Measurements from ENCODE around the gene SCG2.

The SCG2 gene

DNA sequence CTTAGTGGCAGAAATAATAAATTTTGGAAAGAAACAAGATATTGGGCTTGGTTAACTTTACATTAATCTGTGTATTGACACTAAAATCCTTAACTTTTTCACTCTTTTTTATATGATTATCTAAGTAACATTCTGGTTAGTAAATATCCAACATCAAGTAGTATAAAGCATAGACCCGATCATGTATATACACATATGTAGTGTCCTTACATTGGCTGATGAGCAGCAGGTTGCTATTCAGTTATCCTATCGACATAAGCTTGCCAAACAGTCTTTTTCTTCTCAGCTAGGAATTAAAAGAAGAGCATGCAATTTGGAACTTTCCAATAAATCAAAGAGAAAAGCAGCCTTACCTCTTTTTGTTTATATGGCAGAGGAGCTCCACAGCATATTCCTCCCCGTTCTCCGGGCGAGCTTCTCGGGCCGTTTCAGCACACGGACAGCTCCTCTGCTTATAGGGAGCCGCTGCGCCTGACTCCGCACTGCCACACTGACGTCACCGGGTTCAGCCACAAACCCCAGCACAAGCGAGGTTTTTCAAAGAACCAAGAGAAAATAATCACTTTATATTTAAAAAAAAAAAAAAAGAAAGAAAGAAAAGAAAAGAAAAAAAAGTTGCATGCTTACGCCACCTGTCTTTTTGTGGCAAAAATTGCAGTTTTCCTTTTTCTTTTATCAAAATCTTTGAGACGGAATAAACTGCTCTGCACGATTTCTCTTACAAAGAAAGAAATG lies at the start of gene SCG2:
Gene SCG2 (minus strand): TSS at position 430 of the 735 bp plus-strand sequence. CDS start 3,079 bp downstream, outside the sequence.
- no peak for DNase-seq (ENCODE audit: low spot score)

DNA sequence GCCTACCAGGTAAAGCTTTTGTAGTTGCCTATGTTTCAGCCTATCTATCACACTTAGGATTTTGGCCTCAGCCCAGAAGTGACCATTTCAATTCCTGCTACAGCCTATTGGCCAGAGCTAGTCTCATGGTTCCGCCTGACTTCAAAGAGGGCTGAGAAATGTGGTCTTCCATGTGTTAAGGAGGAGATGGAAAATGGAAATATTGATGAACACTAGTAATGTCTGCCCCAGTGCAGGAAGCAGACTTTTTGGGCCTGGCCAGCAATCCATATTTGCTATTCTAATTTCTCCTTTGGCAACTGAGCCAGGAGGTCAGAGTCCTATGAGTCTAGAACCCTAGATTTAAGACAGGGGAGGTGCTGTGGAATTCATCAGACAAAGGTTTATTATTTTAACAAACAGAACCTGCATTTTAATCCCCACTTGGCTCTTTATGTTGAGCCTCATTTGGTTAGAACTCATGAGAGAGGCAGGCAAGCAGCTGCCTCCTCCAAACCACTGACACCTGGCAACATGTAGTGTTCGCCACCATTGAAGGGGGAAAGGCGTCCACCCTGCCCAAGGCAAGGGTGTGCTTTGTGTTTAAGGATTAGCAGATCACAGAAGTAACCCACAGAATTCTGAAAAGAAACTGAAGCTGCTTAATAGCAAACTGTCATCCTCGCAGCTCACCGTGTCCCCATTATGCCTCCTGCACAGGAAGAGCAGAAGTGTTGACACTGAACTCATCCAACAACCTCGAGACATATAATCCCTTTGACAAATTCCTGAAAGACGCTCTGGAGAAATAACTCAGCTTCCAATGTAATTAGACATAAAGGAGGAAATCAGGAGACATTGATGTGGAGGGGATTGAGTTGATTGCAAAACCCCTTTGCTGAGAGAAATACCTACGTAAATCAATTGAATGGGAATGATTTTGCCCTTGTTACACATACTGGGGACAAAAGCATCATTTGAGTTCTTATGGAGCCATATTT lies 47.7 kb upstream of the SCG2 start:
- no peak for DNase-seq (ENCODE audit: low spot score)

- DNase-seq (ENCODE audit: low spot score), result no peak
These were observed 46.6 kb upstream of the SCG2 start for GRCh38 chr2:223648755-223649154.

DNA sequence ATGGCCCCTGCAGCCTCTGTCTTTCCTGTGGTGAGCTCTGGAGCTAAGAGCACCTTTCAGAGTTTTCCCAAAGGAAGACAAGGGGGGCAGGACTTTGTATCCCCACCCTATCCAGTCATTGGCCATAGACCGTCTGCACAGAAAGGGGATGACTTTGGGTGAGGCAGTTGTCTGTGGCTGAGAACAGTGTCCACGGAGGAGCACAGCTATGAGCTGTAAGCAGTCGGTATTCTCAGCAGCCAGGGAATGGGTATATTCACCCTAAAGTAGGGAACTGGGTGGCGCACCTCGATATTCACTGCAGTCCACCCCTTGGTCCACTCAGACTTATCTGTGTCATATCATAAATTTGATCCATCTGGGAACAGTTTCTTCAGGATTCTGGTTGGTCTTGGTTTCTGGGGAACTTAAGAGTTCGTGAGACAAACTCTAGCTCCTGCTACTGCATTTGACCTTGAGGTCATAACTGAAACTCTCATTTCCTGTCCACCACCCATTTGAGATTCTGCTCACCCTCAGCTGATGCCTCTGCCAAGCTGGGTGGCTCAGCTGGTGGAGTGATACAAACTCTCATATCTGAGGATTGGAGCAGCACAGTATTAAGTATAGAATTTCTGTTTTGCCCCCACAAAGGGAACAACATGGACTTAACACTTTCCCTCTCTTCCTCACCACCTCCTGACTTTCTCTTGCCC lies 45.2 kb upstream of the SCG2 start:
- DNase-seq (ENCODE audit: low spot score), result no peak

DNA sequence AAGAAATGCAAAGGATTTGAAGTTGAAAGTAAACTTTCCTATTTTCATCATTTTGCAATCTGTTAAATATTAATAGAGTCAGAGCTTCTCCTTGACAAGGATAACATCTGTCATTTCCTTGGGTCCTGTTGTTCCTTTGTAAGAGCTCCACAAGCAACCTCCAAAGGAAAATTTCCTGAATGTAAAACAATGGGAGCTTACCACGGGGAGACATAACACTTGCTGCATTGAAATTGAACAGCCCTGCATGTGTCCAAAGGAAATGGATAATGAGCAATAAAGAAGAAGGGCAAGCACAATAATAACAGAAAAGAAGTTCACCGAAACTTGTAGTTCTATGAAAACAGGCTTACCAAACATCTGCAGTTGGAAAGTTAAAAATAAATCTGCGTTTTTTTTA lies 42.0 kb upstream of the SCG2 start:
- no peak for DNase-seq (ENCODE audit: low spot score)

GRCh38 chr2:223643309-223643708 lies 41.1 kb upstream of the SCG2 start:
- no peak for DNase-seq (ENCODE audit: low spot score)

- no peak for DNase-seq (ENCODE audit: low spot score)
These were observed 40.3 kb upstream of the SCG2 start for GRCh38 chr2:223642506-223642905.

GRCh38 chr2:223641082-223641481 lies 38.9 kb upstream of the SCG2 start:
- DNase-seq (ENCODE audit: low spot score), result no peak

- DNase-seq (ENCODE audit: low spot score), result no peak
These were observed 32.9 kb upstream of the SCG2 start for GRCh38 chr2:223635080-223635479.

DNA sequence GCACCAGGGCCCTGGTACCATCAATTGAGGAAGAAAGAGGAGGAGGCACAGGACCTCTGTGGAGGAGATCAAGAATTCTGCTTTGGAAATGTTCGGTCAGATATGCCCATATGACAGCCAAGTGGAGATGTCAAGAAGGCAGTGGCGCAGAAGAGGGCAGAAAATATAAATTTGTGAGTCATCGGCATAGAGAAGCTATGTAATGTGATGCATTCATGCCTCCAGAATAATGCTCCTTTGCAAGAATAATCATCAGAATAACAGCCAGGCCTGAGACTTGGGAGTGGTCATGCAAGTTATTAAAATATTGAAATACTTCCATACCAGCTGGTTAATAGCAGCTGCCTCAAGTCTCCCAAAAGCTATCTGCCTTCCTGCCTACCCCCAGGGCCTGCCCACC lies 32.1 kb upstream of the SCG2 start:
- no peak for DNase-seq (ENCODE audit: low spot score)

GRCh38 chr2:223633656-223634055 lies 31.5 kb upstream of the SCG2 start:
- DNase-seq (ENCODE audit: low spot score), result no peak

DNA sequence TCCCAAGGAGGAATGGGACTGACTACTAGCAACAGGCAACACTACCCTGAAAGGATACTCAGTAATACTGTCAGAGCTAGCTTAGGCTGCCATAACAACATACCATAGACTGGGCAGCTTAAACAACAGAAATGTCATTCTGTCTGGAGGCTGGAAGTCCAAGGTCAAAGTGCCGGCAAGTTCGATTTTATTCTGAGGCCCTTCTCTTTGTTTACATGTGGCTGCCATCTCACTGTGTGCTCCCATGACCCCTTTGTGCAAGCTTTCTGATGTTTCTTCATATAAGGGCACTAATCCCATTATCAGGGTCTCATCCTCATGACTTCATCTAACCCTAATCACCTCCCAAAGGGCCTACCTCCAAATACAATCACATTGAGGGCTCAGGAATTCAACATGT lies 30.7 kb upstream of the SCG2 start:
- DNase-seq (ENCODE audit: low spot score), result no peak

DNA sequence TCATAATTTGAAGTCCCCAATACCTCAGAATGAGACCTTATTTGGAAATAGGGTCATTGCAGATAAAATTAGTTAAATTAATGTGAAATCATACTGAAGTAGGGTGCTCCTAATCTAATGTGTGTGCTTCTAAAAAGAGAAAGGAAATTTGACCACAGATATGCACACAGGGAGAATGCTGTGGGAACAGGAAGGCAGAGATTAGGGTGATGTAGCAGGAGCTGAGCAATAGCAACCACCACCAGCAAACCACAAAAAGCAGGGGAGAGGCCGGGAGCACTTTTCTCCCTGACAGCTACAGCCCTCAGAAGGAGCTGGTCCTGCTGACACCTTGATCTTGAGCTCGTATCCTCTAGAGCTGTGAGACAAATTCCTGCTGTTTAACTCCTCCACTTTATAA lies 24.6 kb upstream of the SCG2 start:
- no peak for DNase-seq (ENCODE audit: low spot score)

DNA sequence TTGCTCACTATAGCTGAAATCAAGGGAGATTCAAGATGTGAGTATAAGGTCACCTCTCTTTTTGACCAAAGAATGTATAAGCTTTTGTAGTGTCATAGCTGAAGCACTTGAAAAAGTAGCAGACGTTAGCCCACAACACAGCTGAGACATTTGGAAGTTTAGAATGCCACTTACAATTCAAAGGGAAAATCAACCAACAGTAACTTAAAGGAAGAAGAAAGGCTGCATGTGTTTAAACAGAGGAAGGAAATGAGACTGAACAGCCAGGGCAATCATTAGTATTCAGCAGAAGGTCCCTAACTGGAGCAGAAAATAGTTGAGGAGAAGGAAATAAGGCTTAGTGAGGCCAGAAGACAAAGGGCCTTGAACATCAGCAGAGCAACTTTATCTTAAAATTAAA lies 23.5 kb upstream of the SCG2 start:
- DNase-seq (ENCODE audit: low spot score), result no peak

DNA sequence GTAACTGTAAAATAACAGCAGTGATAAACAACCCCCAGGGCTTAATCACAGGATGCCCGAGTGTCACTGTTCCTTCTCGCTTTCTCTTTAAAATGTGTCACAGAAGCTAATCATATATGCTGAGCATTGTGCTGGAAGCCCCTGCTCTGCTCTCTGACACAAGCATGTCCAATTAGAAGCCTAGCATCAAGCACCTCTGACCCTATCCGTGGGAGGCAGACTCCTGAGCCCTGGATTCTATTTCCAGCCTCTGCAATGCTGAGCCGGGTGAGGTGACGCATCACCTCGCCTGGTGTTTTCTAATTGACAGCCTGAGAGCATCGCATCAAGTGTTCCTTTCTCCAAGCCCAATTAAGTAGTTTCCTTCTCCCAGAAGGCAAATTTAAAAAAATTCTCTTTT lies 19.7 kb upstream of the SCG2 start:
- no peak for DNase-seq (ENCODE audit: low spot score)

GRCh38 chr2:223619486-223620129 lies 17.4 kb upstream of the SCG2 start:
- DNase-seq (ENCODE audit: low spot score), result no peak

- DNase-seq (ENCODE audit: low spot score), result no peak
These were observed 16.2 kb upstream of the SCG2 start for GRCh38 chr2:223618172-223619035.

DNA sequence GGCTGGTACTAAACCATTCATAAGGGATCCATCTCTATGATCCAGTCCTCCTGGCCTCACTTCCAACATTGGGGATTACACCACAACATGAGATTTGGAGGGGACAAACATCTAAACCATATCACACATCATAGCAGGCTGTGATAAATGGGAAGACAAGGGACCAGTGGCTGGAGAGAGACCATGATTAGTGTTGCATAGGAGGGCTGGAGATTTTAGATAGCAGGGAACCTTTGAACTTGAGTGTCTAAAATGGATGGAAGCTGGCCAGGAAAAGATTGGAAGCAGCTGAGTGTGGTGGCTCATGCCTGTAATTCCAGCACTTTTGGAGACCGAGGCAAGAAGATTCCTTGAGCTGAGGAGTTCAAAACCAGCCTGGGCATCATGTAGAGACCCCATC lies 12.4 kb upstream of the SCG2 start:
- DNase-seq (ENCODE audit: low spot score), result no peak

- no peak for DNase-seq (ENCODE audit: low spot score)
These were observed 11.1 kb upstream of the SCG2 start for GRCh38 chr2:223613017-223613950.

GRCh38 chr2:223612501-223612900 lies 10.3 kb upstream of the SCG2 start:
- DNase-seq (ENCODE audit: low spot score), result no peak
